ENCODE measurements around the gene PARP16.

DNA sequence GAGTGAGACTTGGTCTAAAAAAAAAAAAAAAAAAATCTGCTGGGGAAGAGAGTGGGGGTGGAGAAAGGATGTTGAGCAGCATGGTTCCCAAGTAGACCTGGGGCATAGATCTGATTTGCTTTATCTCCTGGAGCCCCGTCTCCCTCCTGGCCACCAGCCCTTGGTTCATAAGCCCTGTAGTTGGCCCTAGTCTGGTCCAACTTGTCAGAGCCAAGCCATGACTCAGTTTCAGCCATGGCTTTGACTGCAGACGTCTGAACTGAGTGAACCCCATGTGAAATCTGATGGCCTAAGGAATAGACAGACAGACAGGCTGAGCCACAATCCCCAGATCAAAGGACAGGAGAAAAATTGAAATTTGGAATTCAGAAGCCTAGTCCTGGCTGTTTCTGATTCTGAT is 73.4 kb downstream of the PARP16 start:
- TF ChIP-seq, protein P1, sequence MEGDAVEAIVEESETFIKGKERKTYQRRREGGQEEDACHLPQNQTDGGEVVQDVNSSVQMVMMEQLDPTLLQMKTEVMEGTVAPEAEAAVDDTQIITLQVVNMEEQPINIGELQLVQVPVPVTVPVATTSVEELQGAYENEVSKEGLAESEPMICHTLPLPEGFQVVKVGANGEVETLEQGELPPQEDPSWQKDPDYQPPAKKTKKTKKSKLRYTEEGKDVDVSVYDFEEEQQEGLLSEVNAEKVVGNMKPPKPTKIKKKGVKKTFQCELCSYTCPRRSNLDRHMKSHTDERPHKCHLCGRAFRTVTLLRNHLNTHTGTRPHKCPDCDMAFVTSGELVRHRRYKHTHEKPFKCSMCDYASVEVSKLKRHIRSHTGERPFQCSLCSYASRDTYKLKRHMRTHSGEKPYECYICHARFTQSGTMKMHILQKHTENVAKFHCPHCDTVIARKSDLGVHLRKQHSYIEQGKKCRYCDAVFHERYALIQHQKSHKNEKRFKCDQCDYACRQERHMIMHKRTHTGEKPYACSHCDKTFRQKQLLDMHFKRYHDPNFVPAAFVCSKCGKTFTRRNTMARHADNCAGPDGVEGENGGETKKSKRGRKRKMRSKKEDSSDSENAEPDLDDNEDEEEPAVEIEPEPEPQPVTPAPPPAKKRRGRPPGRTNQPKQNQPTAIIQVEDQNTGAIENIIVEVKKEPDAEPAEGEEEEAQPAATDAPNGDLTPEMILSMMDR (IDR thresholded peaks at IDR 0.05; ENCODE audit: poor library complexity), result no peak
- TF ChIP-seq EZH2phosphoT487 (IDR thresholded peaks at IDR 0.05; ENCODE audit: low read depth, severe bottlenecking, unreplicated experiment) (no peak), EZH2 (IDR thresholded peaks at IDR 0.05; ENCODE audit: borderline replicate concordance) (no peak)
